Pancreas (tissue), 10 donors: ENCODE results near the gene ZBTB7C. TPM values are rescaled to one million over a fixed set of nuclear protein-coding genes. Genes with fewer than 3 reads are reported as not detected.
A peak's percentile ranks its signal among the peaks of the same experiment; 100 is the strongest.

Source experiments
- ATAC-seq, 4 donors: fragments of 200-7000 bp; cut with Tn5 transposase; one replicate each; pipeline versions ENCODE4 v1.8.0 to v1.9.1; 2020; ENCODE audit warnings: mild to moderate bottlenecking in 4 of 4, moderate library complexity in 4 of 4
- DNase-seq, 6 donors: peaks; one replicate each; pipeline ENCODE4 v3.0.0-alpha.2; 2020
- FAIRE-seq: peaks from 2 replicates; lab custom pipeline; 2012; peaks lifted over from hg19 to GRCh38; lab: Jason Lieb, UNC
- H3K27ac ChIP-seq, 4 donors: fragments of 200-600 bp; sonication (generic); 1 replicate in 3 of 4; 2 replicates in 1 of 4; pipeline versions ENCODE4 v1.5.0 to v1.8.0; 2020
- H3K27me3 ChIP-seq, 4 donors: fragments of 200-600 bp; one replicate each; pipeline ENCODE4 v1.8.0; 2021
- H3K36me3 ChIP-seq, 3 donors: fragments of 200-600 bp; sonication (generic) in 1 of 3; one replicate each; pipeline versions ENCODE4 v1.5.0 to v1.8.0; 2020 to 2021
- H3K4me1 ChIP-seq, 3 donors: fragments of 200-600 bp; one replicate each; pipeline ENCODE4 v1.8.0; 2021
- H3K4me3 ChIP-seq, 4 donors: fragments of 200-600 bp; sonication (generic) in 2 of 4; one replicate each; pipeline versions ENCODE4 v1.5.0 to v1.8.0; 2020 to 2021
- H3K9me3 ChIP-seq, 4 donors: fragments of 200-600 bp; one replicate each; pipeline ENCODE4 v1.8.0; 2021
- WGBS, 2 donors: extraction: QIAGEN DNeasy Blood & Tissue Kit; methylation state at CpG; one replicate each; pipeline ENCODE4 v1.1.7; 2013; 5-methylcytosine and 5-hydroxymethylcytosine counted together
- intact Hi-C, 3 donors: fragments of 100-400 bp; cut with DNase I; formaldehyde crosslinking; loops; one replicate each; pipeline versions ENCODE4 v1.11.1 to v1.14.2; 2022
- polyA plus RNA-seq, 2 donors: library from polyadenylated mRNA; stranded (reverse); fragments of 200-250 nt; gene quantifications; one replicate each; pipeline ENCODE4 v1.2.3, GENCODE V29; 2013
- total RNA-seq, 6 donors: library from RNA; stranded (reverse); fragmentation: NEBNext Ultra II Directional in 4 of 6; extraction: Animal tissue kit (Norgen Biotek cat#: 25700) in 4 of 6; gene quantifications; one replicate each; pipeline versions ENCODE4 v1.2.1 to v1.2.4, GENCODE V29; 2021 to 2023
- TF ChIP-seq, protein P1 (sequence below), 4 donors: fragments of 200-600 bp; sonication (generic) in 3 of 4; IDR thresholded peaks; one replicate each; pipeline versions ENCODE4 v1.5.0 to v1.8.0; 2021; ENCODE audit warnings: antibody characterized with exemption in 4 of 4
- donor health status: healthy with polysubstance abuse.
- donor health status: DM: no; HTN: no; CAD: no; lungs with moderate emphysema.
- donor health status: DM: no; HTN: no; CAD: no.
- donor health status: control.
- donor health status: control.
- donor health status: Bipolar disorder and iron deficiency.
- donor health status: DM: yes; HTN: yes; CAD: no.
- donor health status: DM: no; HTN: no; CAD: no.
- donor health status: DM: no; HTN: no; CAD: no.
- donor health status: DM: yes; HTN: yes; CAD: no.

ZBTB7C gene
- total and polyA plus RNA-seq, 8 donors, result 0.35 to 1.7 (median 0.91) TPM

GRCh38 chr18:48091869-48092497 is 317.2 kb downstream of the ZBTB7C start:
- Histone ChIP-seq H3K27ac (no peak overlapping the region), H3K27me3 (no peaks in the 10 kb centered on the region), H3K9me3 (no peaks in the 10 kb centered on the region), H3K4me1 (no peaks in the 10 kb centered on the region), H3K4me3 (no peak overlapping the region), H3K36me3 (no peaks in the 10 kb centered on the region)
- intact Hi-C loops, result no loop called here
- ATAC-seq, result no peak
- WGBS, 2 donors, result 87 to 91% methylated on average over 6 of the region's 6 CpGs
- TF ChIP-seq, protein P1, sequence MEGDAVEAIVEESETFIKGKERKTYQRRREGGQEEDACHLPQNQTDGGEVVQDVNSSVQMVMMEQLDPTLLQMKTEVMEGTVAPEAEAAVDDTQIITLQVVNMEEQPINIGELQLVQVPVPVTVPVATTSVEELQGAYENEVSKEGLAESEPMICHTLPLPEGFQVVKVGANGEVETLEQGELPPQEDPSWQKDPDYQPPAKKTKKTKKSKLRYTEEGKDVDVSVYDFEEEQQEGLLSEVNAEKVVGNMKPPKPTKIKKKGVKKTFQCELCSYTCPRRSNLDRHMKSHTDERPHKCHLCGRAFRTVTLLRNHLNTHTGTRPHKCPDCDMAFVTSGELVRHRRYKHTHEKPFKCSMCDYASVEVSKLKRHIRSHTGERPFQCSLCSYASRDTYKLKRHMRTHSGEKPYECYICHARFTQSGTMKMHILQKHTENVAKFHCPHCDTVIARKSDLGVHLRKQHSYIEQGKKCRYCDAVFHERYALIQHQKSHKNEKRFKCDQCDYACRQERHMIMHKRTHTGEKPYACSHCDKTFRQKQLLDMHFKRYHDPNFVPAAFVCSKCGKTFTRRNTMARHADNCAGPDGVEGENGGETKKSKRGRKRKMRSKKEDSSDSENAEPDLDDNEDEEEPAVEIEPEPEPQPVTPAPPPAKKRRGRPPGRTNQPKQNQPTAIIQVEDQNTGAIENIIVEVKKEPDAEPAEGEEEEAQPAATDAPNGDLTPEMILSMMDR (IDR thresholded peaks at IDR 0.05), result no peak
- DNase-seq, result no peak
- FAIRE-seq, result no peak

GRCh38 chr18:48090702-48091101 is 318.5 kb downstream of the ZBTB7C start:
- 91 to 92% methylated on average over 1 of the region's 1 CpG for WGBS, 2 donors
- Histone ChIP-seq H3K9me3 (no peaks in the 10 kb centered on the region), H3K4me1 (no peaks in the 10 kb centered on the region), H3K36me3 (no peaks in the 10 kb centered on the region), H3K4me3 (no peak overlapping the region), H3K27ac (no peak overlapping the region), H3K27me3 (no peaks in the 10 kb centered on the region)
- no peak for FAIRE-seq
- TF ChIP-seq, protein P1 (IDR thresholded peaks at IDR 0.05), result no peak
- ATAC-seq, result no peak
- no peak for DNase-seq
- intact Hi-C loops, result no loop called here

- ATAC-seq, result peak in 3 of 4 donors; percentile 58 to 82 (median 64)
Observed at GRCh38 chr18:48090021-48090420, 319.2 kb downstream of the ZBTB7C start.

DNA sequence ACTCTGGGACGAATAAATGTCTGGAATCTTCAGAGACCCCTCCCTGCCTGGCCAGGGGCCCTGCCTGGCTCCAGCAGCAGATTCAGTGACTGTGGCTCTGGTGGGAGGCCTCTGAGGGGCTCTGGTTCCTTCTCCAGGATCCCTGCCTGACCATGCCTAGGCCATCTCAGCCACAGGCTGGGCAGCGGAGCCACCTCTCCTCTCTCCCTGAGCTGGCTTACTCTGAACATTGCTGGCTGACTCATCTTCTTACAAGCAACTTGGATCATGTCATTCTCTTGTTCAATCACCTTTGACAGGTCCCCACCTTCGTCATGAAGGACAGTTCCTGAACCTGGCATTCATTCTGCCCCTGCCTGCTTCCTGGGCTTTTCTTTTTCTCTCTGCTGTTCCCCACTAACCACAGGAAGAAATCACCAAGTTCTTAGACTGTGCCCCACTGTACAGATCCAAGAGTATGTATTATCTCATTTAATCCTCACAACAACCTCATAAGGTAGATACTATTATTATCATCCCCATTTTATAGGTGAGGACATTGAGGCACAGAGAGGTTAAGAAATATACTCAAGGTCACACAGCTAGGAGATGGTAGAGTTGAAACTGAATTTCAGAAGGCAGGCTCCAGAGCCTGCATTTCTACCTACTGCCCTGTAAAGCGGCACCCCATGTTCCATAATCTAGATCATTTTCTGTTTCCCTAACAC is 323.2 kb downstream of the ZBTB7C start:
- TF ChIP-seq, protein P1 (IDR thresholded peaks at IDR 0.05), result no peak
- FAIRE-seq, result no peak
- no peak overlapping the region for H3K27ac ChIP-seq
- 72 to 74% methylated on average over 4 of the region's 4 CpGs for WGBS, 2 donors
- no peaks in the 10 kb centered on the region for H3K27me3 ChIP-seq
- intact Hi-C loops, result no loop called here
- H3K4me1 ChIP-seq, result no peaks in the 10 kb centered on the region
- no peaks in the 10 kb centered on the region for H3K9me3 ChIP-seq
- ATAC-seq, result no peak
- H3K4me3 ChIP-seq, result no peak overlapping the region
- DNase-seq, result no peak
- no peaks in the 10 kb centered on the region for H3K36me3 ChIP-seq

More at GRCh38 chr18:48090021-48090420, 319.2 kb downstream of the ZBTB7C start:
- WGBS, 2 donors, result 44 to 47% methylated on average over 9 of the region's 9 CpGs
- intact Hi-C loops, result no loop called here
- no peak overlapping the region for H3K27ac ChIP-seq
- DNase-seq, result peak in 2 of 6 donors; percentile 18 to 26
- TF ChIP-seq, protein P1 (IDR thresholded peaks at IDR 0.05), result no peak
- H3K4me3 ChIP-seq, result no peak overlapping the region
- H3K9me3 ChIP-seq, result no peaks in the 10 kb centered on the region
- H3K4me1 ChIP-seq, result no peaks in the 10 kb centered on the region
- no peak for FAIRE-seq
- H3K27me3 ChIP-seq, result no peaks in the 10 kb centered on the region
- H3K36me3 ChIP-seq, result no peaks in the 10 kb centered on the region

- Histone ChIP-seq H3K27ac (no peak overlapping the region), H3K4me1 (no peaks in the 10 kb centered on the region), H3K4me3 (no peak overlapping the region), H3K9me3 (no peaks in the 10 kb centered on the region), H3K36me3 (no peaks in the 10 kb centered on the region), H3K27me3 (no peaks in the 10 kb centered on the region)
- FAIRE-seq (no peak), DNase-seq (no peak), ATAC-seq (no peak)
- WGBS, 2 donors, result 91 to 92% methylated on average over 6 of the region's 6 CpGs
- intact Hi-C loops, result no loop called here
- TF ChIP-seq, protein P1 (IDR thresholded peaks at IDR 0.05), result no peak
Observed at GRCh38 chr18:48084858-48085257, 324.3 kb downstream of the ZBTB7C start.
